ENCODE results near the gene OLFM3. TPM values are rescaled to one million over a fixed set of nuclear protein-coding genes. Genes with fewer than 3 reads are reported as not detected.

OLFM3 gene

GRCh38 chr1:101757985-101758384, 238.7 kb downstream of the OLFM3 start:
- no CpG with 5 or more reads among the region's 5 CpGs for WGBS (ENCODE audit: extremely low coverage, insufficient coverage, low lambda C conversion rate)
- no peaks in the 10 kb centered on the region for H3K79me2 ChIP-seq (ENCODE audit: control insufficient read depth, insufficient read depth, low read length)
- no peak overlapping the region for H3K56ac ChIP-seq (ENCODE audit: low read length)
- H3K18ac ChIP-seq (ENCODE audit: low read length): no peak overlapping the region
- no peak overlapping the region for H3K4me3 ChIP-seq (ENCODE audit: low read length)
- H2BK5ac ChIP-seq (ENCODE audit: low read length): no peak overlapping the region
- H3K27ac ChIP-seq (ENCODE audit: low read depth, low read length): no peak overlapping the region
- H4K8ac ChIP-seq (ENCODE audit: low read depth, low read length): no peak overlapping the region
- H3K9ac ChIP-seq (ENCODE audit: low read length): no peak overlapping the region
- H2AK5ac ChIP-seq (ENCODE audit: low read length): no peak overlapping the region
- H3K4me2 ChIP-seq (ENCODE audit: low read length): no peak overlapping the region
- peak; percentile 18 for DNase-seq
- no peak overlapping the region for H4K5ac ChIP-seq (ENCODE audit: low read length)
- H3K4me1 ChIP-seq (ENCODE audit: control insufficient read depth, low read depth, low read length): no peaks in the 10 kb centered on the region
- H3K4ac ChIP-seq (ENCODE audit: low read depth, low read length): no peak overlapping the region
- no peak overlapping the region for H3K23ac ChIP-seq (ENCODE audit: low read length)
- H3K27me3 ChIP-seq (ENCODE audit: insufficient read depth, low read length, poor library complexity): no peaks in the 10 kb centered on the region
- no peak overlapping the region for H2BK120ac ChIP-seq (ENCODE audit: low read depth, low read length)
- H3K79me1 ChIP-seq (ENCODE audit: low read length): no peaks in the 10 kb centered on the region
- H2BK15ac ChIP-seq (replicated peaks; ENCODE audit: low read depth): no peak overlapping the region
- H3K36me3 ChIP-seq (ENCODE audit: control insufficient read depth, insufficient read depth, low read length): no peaks in the 10 kb centered on the region

- Histone ChIP-seq H3K79me2 (ENCODE audit: control insufficient read depth, insufficient read depth, low read length) (no peaks in the 10 kb centered on the region), H3K27ac (ENCODE audit: low read depth, low read length) (no peak overlapping the region), H2AK5ac (ENCODE audit: low read length) (no peak overlapping the region), H3K56ac (ENCODE audit: low read length) (no peak overlapping the region), H4K5ac (ENCODE audit: low read length) (no peak overlapping the region), H2BK120ac (ENCODE audit: low read depth, low read length) (no peak overlapping the region), H3K79me1 (ENCODE audit: low read length) (no peaks in the 10 kb centered on the region), H3K27me3 (ENCODE audit: insufficient read depth, low read length, poor library complexity) (no peaks in the 10 kb centered on the region), H3K4me3 (ENCODE audit: low read length) (no peak overlapping the region), H3K36me3 (ENCODE audit: control insufficient read depth, insufficient read depth, low read length) (no peaks in the 10 kb centered on the region), H3K4ac (ENCODE audit: low read depth, low read length) (no peak overlapping the region), H4K8ac (ENCODE audit: low read depth, low read length) (no peak overlapping the region), H3K18ac (ENCODE audit: low read length) (no peak overlapping the region), H3K4me2 (ENCODE audit: low read length) (no peak overlapping the region), H2BK15ac (replicated peaks; ENCODE audit: low read depth) (no peak overlapping the region), H2BK5ac (ENCODE audit: low read length) (no peak overlapping the region), H3K4me1 (ENCODE audit: control insufficient read depth, low read depth, low read length) (no peaks in the 10 kb centered on the region), H3K9ac (ENCODE audit: low read length) (no peak overlapping the region), H3K23ac (ENCODE audit: low read length) (no peak overlapping the region)
- no CpG with 5 or more reads among the region's 2 CpGs for WGBS (ENCODE audit: extremely low coverage, insufficient coverage, low lambda C conversion rate)
- no peak for DNase-seq
Observed at GRCh38 chr1:101756411-101756810, 240.3 kb downstream of the OLFM3 start.

Small RNA genes lying within 50 kb of the gene (small RNA-seq; reads per million reads assigned to genes)
- gene RNU6-352P (ENCODE audit: insufficient read depth): not detected

All from mesendoderm (in vitro differentiated cells).